ENCODE results near the gene MALAT1.

Gene MALAT1

DNA sequence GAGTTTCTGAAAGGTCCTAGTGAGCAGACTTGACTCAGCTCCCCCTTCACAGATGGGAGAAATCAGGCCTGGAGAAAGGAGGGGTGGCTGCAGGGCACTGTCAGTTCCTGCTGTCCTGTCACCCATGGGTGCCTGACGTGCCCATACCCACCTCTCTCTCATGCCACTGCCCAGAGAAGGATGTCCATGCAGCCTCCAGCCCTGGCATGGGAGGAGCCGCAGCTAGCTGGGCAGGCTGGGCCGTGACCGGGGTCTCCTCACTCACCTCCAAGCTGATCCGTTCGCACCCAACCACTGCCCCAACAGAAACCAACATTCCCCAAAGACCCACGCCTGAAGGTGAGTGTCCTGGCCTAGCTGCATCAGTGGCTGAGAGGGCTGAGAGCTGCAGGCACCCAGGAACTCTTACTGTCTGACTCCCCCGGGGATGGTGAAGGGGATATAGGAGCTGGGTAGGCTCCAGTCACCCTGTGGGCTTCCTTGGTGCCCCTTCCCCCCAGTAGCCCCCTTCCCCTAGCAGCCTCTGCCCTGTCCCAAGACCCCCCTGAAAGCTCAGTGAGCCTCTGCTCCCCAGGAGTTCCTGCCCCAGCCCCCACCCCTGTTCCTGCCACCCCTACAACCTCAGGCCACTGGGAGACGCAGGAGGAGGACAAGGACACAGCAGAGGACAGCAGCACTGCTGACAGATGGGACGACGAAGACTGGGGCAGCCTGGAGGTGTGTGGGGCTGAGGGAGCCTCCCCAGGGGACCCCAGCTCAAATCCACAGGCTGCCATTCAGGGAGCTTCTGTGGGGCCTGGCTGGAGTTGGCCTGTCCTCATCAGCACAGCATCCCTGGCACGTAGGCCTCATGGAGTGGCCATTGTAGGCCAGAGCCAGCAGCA lies 37.8 kb downstream of the MALAT1 start:
- H3K36me3 ChIP-seq (ENCODE audit: low read depth), result peaks cover 25% of the 10 kb centered on the region

DNA sequence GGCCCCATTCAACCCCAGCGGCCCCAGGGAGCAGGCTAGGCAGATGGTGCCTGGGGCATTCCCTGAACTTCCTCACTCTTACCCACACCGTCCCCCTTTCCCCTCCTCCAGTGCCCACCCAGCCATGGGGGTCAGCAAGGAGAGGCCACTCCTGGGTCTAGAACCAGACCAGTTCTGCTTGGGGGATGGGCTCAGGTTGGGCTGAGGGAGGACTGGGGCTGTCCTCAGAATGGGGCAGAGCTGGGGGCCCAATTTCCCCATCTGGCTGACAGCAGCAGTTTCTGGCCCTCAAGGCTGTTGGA lies 38.4 kb downstream of the MALAT1 start:
- no peaks in the 10 kb centered on the region for H3K27me3 ChIP-seq (ENCODE audit: insufficient read depth, poor library complexity, severe bottlenecking)
- H3K27ac ChIP-seq (ENCODE audit: poor library complexity, severe bottlenecking), result no peak overlapping the region
- TF ChIP-seq, protein P1, sequence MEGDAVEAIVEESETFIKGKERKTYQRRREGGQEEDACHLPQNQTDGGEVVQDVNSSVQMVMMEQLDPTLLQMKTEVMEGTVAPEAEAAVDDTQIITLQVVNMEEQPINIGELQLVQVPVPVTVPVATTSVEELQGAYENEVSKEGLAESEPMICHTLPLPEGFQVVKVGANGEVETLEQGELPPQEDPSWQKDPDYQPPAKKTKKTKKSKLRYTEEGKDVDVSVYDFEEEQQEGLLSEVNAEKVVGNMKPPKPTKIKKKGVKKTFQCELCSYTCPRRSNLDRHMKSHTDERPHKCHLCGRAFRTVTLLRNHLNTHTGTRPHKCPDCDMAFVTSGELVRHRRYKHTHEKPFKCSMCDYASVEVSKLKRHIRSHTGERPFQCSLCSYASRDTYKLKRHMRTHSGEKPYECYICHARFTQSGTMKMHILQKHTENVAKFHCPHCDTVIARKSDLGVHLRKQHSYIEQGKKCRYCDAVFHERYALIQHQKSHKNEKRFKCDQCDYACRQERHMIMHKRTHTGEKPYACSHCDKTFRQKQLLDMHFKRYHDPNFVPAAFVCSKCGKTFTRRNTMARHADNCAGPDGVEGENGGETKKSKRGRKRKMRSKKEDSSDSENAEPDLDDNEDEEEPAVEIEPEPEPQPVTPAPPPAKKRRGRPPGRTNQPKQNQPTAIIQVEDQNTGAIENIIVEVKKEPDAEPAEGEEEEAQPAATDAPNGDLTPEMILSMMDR (IDR thresholded peaks at IDR 0.05; ENCODE audit: poor library complexity, severe bottlenecking), result no peak
- no peak overlapping the region for H3K4me3 ChIP-seq (ENCODE audit: severe bottlenecking)
- no peak for ATAC-seq (ENCODE audit: low read depth)
- no peak for DNase-seq (ENCODE audit: low spot score)
- H3K9me3 ChIP-seq (ENCODE audit: severe bottlenecking), result no peaks in the 10 kb centered on the region
- peaks cover 21% of the 10 kb centered on the region for H3K36me3 ChIP-seq (ENCODE audit: low read depth)
- peaks cover 11% of the 10 kb centered on the region for H3K4me1 ChIP-seq (ENCODE audit: insufficient read depth, poor library complexity, severe bottlenecking)

More for the DNA sequence above, 37.8 kb downstream of the MALAT1 start:
- ATAC-seq (ENCODE audit: low read depth) (no peak), DNase-seq (ENCODE audit: low spot score) (no peak)
- no peaks in the 10 kb centered on the region for H3K9me3 ChIP-seq (ENCODE audit: severe bottlenecking)
- H3K27me3 ChIP-seq (ENCODE audit: insufficient read depth, poor library complexity, severe bottlenecking), result no peaks in the 10 kb centered on the region
- H3K4me3 ChIP-seq (ENCODE audit: severe bottlenecking), result no peak overlapping the region
- TF ChIP-seq, protein P1 (IDR thresholded peaks at IDR 0.05; ENCODE audit: poor library complexity, severe bottlenecking), result no peak
- H3K4me1 ChIP-seq (ENCODE audit: insufficient read depth, poor library complexity, severe bottlenecking), result peaks cover 7% of the 10 kb centered on the region
- no peak overlapping the region for H3K27ac ChIP-seq (ENCODE audit: poor library complexity, severe bottlenecking)

DNA sequence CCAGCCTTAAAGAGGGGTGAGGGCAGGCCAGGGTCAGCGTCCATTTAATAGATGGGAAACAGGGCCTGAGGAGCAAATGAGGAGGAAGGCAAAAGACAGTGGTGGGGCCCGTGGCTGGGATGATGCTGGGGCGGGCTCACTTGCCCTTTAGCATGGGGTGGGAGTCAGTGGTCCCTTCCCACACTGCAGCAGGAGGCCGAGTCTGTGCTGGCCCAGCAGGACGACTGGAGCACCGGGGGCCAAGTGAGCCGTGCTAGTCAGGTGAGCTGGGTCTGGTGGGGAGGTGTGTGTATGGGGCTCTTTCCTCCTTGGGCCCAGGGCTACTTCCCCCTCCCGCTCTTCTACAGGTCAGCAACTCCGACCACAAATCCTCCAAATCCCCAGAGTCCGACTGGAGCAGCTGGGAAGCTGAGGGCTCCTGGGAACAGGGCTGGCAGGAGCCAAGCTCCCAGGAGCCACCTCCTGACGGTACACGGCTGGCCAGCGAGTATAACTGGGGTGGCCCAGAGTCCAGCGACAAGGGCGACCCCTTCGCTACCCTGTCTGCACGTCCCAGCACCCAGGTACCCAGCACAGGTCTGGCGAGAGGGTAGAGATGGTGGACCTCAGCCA lies 38.9 kb downstream of the MALAT1 start:
- no peaks in the 10 kb centered on the region for H3K9me3 ChIP-seq (ENCODE audit: severe bottlenecking)
- H3K4me3 ChIP-seq (ENCODE audit: severe bottlenecking), result no peak overlapping the region
- no peak overlapping the region for H3K27ac ChIP-seq (ENCODE audit: poor library complexity, severe bottlenecking)
- TF ChIP-seq, protein P1 (IDR thresholded peaks at IDR 0.05; ENCODE audit: poor library complexity, severe bottlenecking), result no peak
- H3K4me1 ChIP-seq (ENCODE audit: insufficient read depth, poor library complexity, severe bottlenecking), result peaks cover 11% of the 10 kb centered on the region
- DNase-seq (ENCODE audit: low spot score) (no peak), ATAC-seq (ENCODE audit: low read depth) (no peak)
- H3K36me3 ChIP-seq (ENCODE audit: low read depth), result peaks cover 21% of the 10 kb centered on the region
- no peaks in the 10 kb centered on the region for H3K27me3 ChIP-seq (ENCODE audit: insufficient read depth, poor library complexity, severe bottlenecking)

DNA sequence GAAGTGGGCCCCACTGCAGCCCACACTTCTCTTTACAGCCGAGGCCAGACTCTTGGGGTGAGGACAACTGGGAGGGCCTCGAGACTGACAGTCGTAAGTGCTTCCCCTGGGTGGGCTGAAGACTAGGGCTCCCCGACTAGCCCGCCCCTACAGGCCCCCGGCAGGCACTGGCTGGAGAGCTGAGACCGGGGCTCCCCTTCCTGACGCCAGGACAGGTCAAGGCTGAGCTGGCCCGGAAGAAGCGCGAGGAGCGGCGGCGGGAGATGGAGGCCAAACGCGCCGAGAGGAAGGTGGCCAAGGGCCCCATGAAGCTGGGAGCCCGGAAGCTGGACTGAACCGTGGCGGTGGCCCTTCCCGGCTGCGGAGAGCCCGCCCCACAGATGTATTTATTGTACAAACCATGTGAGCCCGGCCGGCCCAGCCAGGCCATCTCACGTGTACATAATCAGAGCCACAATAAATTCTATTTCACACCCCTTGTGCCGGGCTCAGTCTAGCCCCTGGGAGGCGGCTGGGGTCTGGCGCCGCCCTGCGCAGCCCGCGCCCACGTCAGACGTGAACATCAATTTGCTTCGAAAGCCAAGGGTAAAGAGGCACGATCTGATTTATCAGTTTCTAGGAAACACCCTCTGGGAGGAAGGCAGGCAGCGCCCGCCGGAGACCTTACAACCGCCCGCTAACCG lies 39.5 kb downstream of the MALAT1 start:
- Histone ChIP-seq H3K4me3 (ENCODE audit: severe bottlenecking) (no peak overlapping the region), H3K27me3 (ENCODE audit: insufficient read depth, poor library complexity, severe bottlenecking) (no peaks in the 10 kb centered on the region), H3K27ac (ENCODE audit: poor library complexity, severe bottlenecking) (no peak overlapping the region), H3K9me3 (ENCODE audit: severe bottlenecking) (no peaks in the 10 kb centered on the region), H3K36me3 (ENCODE audit: low read depth) (peaks cover 17% of the 10 kb centered on the region), H3K4me1 (ENCODE audit: insufficient read depth, poor library complexity, severe bottlenecking) (peaks cover 11% of the 10 kb centered on the region)
- no peak for DNase-seq (ENCODE audit: low spot score)
- ATAC-seq (ENCODE audit: low read depth), result no peak
- TF ChIP-seq, protein P1 (IDR thresholded peaks at IDR 0.05; ENCODE audit: poor library complexity, severe bottlenecking), result no peak
